ENCODE measurements around the gene C9orf78.

The C9orf78 gene

GRCh38 chr9:129839324-129840023, 4.4 kb upstream of the C9orf78 start:
- no peak for DNase-seq

GRCh38 chr9:129838707-129839259, 3.7 kb upstream of the C9orf78 start:
- peak in 1 of 2 donors; percentile 32 for DNase-seq

- DNase-seq = no peak
Measured at GRCh38 chr9:129836311-129837007, 1.4 kb upstream of the C9orf78 start.

DNA sequence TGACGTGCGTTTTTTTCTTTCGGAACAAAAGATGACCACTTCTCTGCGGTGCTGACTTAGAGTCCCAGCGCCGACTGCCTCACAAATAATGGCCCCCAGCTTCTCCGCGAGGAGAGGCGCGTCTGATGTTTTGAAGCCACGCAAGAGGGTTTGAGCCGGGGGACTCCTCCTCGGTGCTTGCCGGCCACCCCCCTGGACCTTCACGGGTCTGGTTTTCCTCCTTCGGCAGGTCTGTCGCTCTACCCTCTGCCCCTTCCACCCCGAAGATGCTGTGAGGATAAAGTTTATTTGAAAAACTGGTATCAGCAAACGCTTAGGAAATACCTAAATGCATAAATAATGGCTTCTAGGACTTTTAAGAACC, 767 bp upstream of the C9orf78 start:
- no peak for DNase-seq

- peak in 1 of 2 donors; percentile 28 for DNase-seq
Measured at GRCh38 chr9:129834489-129835127, 467 bp downstream of the C9orf78 start.

DNA sequence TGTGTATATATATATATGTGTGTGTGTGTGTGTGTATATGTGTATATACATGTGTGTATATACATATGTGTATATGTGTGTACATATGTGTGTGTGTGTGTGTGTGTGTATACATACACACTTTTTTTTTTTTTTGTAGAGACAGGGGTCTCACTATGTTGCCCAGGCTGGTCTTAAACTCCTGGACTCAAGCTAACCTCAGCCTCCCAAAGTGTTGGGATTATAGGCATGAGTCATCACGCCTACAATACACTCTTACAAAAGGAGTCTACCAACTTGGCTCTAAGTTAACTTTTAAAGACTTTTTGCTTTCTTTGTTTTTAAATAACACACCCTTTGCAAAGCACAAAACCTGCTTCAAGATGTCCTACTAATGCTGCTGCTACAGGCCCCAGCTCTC, 2.1 kb downstream of the C9orf78 start:
- no peak for DNase-seq

GRCh38 chr9:129828969-129829368, 6.1 kb downstream of the C9orf78 start:
- no peak for DNase-seq

DNA sequence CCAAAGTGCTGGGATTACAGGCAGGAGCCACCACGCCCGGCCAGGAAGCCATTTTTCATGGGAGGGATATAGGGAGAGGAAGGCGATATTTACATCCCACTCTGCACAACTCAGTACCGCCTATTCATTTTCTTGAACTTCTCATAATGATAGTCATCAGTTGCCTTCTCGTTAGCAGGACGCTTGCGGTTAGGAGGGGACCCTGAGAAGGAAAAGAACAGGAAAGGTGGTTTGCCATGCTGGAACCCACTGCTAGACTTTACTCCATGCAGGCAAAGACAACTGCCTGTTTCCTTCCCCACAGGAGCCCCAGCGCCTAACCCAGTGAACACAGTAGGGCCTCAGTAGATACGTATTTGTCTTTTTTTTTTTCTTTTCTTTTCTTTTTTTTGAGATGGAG, 7.0 kb downstream of the C9orf78 start:
- DNase-seq = no peak

GRCh38 chr9:129826759-129827158, 8.3 kb downstream of the C9orf78 start:
- DNase-seq = no peak

DNA sequence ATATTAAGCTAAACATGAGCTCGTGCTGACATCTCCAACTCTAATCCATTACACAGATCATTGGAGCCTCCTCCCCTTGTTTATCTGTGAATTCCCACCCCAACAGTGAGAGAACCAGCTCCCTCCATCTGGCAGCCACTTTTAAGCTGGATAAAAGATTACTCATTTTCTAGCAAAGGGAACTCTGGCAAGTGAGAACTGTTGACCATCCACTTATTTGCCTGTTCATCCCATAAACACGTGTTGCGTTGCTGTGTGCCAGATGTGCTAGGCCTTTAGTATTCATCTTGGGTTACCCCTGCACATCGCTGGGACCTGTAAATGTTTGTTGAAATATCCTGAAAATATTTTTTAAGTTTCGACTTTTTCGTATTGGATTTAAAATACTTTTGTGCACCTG, 8.7 kb downstream of the C9orf78 start:
- no peak for DNase-seq

DNA sequence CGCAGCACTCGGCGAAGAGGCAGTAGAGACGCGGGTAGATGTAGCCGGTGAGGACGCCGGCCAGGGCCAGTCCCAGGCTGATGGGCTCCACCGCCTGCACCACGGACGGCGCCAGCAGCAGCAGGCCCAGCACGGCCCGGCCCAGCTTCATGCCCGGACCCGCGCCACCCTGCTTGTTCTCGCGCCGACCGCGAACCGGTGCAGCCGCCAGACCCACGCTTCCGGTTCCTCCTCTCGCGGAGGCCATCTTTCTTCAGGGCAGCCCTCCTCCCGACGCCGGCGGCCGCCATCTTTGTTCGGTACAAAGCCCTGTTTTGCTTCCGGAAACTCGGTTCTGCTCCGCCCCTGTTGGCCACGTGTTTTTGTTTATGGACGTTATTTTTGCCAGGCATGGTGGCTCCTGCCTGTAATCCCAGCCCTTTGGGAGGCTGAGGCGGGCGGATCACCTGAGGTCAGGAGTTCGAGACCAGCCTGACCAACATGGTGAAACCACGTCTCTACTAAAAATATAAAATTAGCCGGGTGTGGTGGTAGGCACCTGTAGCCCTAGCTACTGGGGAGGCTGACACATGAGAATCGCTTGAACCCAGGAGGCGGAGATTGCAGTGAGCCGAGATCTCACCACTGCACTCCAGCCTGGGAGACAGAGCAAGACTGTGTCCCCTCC, 11.0 kb downstream of the C9orf78 start, which contains the start of gene TOR1A:
TOR1A (minus strand) TSS at position 202 of the 667 bp plus-strand sequence; CDS start at position 151, 51 bp downstream.
- DNase-seq = peak; percentile 89 to 92

DNA sequence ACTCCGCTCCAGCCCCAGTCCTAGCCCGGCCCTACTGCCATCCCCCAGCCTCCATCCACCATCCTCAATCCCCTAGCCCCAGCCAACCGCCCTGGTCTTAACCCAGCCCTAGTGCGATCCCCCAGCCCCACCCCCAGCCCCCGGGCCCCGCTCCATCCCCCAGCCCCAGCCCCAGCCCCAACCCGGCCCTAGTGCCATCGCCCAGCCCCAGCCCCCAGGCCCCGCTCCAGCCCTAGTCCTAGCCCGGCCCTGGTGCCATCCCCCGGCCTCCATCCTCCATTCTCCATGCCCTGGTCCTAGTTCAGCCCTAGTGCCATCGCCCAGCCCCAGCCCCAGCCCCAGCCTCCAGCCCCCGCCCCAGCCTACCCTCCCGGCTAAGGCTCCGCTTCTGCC, 11.5 kb downstream of the C9orf78 start:
- no peak for DNase-seq

DNA sequence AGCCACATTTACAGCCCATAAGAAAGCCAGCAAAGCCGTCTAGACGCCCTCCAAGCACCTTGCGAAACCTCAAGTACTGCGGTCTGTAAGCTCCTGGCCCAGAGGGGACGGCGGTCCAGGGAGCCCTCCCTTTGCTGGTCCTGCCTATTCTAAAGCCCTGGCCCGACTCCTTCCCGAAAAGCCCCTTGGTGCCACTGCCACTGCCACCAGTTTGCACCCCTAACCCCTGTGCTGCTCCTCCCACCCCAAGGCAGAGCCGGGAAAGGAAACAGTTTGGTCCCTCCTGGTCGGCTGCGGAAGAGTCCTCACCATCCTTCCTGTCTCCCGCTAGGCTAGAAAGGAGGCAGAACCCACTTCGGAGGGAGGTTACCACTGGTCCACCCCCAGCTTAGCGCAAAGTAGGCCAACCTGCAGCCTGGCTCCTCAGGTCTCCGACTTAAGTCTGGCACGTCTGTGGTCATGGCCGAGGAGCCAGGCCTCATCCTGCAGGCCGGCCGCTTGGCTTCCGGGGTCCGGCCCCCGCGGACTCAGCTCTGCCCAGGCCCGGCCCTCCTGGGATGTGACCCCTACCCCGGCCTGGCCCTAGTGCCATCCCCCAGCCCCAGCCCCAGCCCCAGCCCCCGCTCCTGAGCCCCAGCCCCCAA, 12.1 kb downstream of the C9orf78 start:
- DNase-seq = no peak

DNA sequence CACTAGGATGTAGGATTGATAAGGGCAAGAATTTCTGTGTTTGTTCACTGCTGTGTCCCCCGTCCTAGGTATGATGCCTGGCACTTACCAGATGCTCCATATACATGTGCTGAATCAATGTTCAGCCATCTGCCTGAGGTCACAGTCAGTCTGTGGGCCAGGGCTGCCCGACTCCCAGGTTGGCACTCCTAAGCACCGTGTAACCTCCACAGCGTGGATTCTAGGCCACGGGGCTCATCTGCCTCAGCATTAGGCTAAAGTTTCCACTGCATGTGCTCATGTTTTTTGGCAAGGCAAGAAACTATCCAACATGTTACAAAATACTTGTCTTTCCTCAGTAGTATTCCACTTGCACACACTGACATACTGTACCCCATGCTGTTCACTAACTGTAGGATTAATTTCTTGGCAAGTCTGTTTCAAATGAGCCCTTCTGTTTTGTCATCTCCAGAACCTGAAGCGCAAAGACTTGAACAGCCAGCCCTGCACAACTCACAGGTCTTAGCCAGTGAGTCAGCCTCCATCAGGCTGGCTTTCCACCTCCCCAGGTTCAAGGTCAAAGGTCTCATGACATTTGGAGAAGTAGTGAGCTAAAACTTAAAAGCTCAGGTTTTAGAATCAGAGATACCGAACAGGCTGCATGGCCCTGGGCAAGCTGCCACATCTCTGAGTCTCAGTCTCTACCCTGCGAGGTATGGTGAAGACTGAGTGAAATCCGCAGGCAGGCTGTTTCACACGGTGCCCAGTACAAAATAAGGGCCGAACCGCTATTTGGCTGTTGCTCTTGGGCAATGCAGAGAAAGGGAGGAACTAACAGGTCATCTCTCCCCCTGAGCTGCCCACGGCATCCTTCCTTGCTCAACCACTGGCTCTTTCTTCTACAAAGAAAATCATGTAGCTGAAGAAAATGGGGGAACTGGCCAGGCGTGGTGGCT, 18.3 kb downstream of the C9orf78 start:
- DNase-seq = no peak

GRCh38 chr9:129815278-129815677, 19.8 kb downstream of the C9orf78 start:
- no peak for DNase-seq

- DNase-seq = no peak
Measured at GRCh38 chr9:129814432-129815223, 20.4 kb downstream of the C9orf78 start.

GRCh38 chr9:129813661-129814060, 21.4 kb downstream of the C9orf78 start:
- DNase-seq = no peak

DNA sequence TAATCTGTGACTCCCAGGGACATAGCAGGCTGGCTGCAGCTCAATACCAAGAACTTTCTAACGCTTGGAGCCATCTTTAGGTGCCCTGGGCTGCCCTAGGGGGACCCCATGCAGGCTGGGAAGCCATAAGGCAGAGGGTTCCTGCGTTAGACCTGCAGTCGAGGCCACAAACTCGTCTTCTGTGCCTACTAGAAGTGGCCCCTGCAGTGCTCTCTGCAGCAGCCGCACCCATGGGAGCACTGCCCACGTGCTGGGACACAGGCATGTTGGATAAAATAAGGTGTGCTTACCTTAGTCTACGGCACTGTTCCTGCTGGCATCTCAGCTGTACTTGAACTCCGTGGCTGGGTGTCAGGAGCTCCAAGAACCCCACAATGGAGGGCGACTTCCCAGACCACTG, 22.7 kb downstream of the C9orf78 start:
- no peak for DNase-seq

DNA sequence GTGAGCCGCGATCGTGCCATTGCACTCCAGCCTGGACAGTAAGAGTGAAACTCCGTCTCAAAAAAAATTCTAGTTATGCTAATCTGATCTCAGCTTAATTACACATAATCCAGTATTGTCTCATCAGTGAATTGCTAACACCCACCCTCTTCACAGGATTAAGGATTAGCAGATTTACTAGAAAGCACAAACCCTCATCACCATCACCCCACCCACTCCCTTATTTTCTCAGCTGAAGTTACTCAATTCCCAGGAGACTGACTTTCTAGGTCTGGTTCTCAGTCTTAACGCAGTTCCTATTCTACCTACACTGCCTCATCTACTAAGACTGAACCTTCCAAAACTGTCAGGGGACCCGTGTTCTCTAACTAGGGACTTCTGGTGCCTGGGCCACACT, 23.1 kb downstream of the C9orf78 start:
- no peak for DNase-seq

DNA sequence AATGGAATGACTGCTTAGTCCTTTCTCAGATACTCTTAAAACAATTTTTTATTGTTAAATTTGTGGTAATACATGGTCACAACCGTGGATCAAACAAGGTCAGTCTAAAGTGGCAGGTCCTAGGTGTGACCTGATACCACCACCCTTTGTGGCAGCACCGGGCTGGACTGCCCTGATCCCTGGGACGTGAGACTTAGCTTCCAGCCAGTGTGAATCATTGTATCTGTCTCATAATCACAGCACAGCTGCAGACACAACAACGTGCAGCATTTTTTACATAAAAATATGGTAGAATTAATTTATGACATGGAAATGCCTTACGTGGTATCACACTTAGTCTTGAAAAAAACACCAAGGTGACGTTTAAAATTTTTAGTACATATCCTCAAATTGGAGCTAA, 24.3 kb downstream of the C9orf78 start:
- DNase-seq = no peak

DNA sequence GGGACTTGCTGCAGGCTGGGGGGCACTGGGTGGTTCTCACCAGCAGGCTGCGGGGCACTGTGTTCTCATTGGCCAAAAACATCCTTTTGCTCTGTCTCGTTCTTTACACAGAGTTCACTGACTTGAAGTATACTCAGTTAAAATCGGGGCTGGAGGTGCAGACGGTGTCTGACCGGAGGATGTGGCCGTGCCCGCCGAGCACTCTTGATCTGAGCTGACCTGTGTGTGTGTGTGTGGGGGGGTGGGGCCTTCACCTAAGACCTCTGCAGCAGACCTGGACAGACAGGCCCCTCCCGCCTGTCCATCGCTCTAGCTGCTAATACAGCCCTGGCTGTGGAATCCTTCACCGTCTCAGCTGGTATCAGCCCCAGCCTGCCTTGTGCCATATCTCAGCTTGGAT, 25.0 kb downstream of the C9orf78 start:
- DNase-seq = no peak
